Inflammatory macrophage treated with lipopolysaccharide for 1 hour (primary cell): Measurements from ENCODE around the gene STARD13.

Experiments
- DNase-seq, 2 donors: peaks; one replicate each; pipeline ENCODE4 v3.0.0-alpha.2; 2020 to 2022

Gene STARD13

DNA sequence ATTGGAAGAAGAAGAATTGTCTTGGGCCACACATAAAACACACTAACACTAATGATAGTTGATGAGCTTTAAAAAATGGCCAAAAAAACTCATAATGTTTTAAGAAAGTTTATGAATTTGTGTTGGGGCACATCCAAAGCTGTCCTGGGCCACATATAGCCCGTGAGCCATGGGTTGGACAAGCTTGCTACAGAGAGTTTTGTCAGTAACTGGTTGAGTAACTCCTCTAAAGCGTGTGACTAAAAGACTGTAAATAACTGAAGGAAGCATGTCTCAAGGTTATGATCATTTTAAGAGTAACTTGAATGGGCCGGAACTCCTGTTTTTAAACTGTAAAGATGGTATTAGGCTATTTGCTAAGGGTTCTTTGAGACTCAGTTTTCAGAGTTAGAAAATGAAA lies 151.3 kb downstream of the STARD13 start:
- DNase-seq: no peak

DNA sequence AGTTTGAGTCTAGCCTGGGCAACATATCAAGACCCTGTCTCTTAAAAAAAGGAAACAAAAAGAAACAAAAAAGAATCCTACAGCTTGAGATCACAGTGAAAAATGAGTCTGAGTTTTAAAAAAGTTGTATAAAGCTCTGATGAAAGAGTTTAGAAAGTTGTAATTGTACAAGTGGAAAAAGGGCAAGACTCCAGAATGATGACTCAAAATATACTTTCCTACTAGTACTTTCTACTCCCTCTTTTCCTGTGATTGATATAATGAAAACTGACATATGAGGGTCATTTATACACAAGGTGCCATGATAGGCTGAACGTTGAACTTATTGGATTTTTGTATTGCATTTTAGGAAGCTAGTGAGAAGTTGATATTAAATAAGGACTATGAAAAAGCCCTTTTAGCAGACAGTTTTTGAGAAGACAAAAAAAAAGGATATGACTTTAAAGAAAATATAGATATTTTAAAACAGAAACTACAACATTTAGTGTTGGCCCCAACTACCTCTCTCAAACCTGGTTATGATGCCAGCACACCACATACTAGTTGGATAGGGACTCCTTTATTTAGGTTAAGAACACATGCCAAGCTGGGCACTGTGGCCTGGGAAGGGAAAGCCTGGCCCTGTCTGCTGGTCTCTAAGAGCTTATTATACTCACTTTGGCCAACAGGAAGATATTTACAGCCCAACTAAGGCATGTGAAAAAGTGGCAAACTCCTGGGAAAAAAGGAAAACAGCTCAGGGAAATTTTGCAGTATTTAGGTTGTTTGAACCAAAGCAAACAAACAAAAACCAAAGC lies 152.7 kb downstream of the STARD13 start:
- no peak for DNase-seq

DNA sequence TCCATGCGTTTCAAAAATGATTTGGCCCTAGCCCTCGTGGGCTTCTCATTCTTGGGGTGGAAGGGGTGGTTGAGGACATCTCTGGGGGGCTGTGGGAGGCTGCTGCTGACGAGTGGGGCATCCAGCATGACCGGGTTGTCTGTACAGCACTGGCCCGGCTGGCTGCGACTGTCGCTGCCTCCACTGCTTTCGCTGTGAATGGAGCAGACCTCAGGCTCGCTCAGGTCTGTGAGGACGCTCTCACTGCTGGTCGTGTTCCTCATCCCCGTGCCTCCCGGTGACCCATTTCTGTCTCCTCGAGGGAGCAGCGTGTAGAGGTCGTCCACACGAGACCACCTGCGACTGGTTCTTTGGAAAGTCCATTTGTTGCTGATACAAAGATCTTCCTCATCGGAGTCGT lies 155.7 kb downstream of the STARD13 start:
- no peak for DNase-seq

DNA sequence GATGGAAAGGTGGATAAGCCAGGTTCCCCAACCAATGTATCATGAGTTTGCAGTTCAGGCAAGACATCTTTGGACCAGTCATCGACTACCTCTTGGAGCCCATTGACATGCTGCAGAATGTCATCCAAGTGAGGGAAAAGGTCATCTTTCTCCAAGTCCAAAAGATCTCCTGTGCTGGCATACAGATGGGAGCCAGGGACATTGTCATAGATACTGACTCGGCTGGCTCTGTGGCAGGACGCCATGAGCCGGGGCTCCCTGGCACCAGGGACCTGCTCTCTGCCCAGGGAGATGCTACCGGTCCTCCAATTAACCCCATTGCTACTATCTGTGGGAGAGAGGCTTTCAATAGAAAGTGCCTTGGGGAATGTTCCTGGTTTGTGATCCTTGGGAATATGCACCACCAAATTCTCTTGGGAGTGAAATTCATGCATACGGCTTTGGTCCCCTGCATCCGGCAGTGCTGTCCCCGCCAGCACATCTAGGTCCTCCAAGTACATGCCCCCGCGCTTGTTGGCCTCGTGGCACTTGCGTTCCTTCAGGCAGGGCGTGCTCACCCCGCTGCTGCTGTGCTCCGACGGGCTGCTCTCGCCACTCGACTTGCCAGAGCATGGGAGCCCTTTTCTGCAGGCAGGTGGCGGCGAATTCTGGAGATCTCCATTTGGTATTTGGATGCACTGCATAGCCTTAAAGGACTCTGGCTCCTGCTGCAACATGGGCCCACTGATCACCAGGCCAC lies 156.3 kb downstream of the STARD13 start:
- no peak for DNase-seq

DNA sequence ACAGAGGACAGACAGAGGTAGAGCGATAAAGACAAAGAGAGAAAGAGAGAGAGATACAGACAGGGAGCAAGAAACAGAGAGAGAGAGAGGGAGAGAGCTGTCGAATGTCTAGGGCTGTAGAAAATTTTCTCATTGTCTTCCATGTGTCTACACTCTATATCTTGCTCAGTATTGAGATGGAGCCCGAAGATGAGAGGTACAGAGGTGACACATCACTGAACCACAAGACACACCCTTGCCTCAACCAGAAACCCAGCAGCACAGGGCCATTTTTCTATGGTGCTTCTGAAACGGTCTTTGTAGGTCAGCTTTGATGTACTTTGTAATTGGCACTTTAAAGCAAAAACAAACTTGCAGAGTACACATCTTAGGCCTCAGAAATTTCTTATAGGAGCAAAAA lies 157.4 kb downstream of the STARD13 start:
- DNase-seq: no peak

DNA sequence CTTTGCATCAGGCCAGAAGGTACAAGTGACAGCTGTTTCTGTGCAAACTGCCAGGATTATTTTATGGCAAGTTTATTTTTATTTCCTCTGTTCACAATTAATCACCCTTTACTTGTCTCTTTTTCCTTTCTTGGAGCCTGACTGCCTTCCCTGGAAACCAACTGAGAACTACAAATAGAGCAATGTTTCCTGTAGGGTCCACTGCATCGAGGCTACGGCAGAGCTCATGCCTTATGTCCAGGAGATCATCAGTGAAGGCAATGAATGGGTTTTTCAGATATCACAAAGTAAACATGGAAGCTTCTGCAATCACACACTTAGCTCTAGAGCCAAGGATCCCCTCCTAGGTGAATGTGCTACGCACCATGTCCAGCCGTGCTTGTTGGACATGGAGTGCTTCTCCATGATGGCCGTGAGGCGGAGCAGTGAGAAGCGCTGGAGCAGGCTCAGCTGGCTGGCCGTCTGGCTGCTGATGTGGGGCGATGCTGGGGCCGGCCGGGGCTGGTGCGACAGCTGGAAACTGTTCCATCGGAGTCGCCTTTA lies 158.5 kb downstream of the STARD13 start:
- DNase-seq: no peak

DNA sequence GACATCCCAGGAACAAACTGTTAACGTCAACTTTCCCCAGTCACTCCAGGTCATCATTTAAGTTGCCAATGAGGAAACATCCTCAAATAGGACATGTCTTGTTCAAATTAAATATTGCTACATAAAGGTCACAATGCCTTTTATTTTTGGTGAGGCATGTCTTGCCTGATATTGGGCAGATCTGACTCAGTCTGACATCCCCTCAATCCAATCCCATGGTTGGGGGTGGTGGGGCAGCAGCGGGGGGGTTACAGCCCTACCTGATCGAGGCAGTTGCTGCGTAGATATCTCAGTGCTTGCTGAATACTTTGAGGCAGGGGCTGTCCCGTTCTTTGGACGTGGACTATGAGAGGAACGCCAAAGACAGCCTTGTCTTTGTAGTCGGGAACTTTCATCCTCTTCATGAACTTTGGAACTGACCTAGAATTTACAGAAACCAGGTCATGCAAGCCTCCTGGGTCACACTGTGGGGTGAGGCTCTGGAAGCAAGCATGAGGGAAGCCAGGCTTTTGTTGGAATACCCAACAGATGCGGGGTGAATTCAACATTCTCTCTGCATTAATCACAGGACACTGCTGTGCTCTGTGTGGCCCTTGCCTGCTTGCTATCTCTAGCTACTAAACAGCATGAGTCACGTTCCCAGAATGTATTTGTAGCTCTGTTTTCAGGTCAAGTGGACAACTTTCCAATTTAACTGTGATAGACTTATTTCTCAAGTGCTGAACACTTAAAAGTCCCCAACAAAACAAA lies 159.6 kb downstream of the STARD13 start:
- DNase-seq: no peak

DNA sequence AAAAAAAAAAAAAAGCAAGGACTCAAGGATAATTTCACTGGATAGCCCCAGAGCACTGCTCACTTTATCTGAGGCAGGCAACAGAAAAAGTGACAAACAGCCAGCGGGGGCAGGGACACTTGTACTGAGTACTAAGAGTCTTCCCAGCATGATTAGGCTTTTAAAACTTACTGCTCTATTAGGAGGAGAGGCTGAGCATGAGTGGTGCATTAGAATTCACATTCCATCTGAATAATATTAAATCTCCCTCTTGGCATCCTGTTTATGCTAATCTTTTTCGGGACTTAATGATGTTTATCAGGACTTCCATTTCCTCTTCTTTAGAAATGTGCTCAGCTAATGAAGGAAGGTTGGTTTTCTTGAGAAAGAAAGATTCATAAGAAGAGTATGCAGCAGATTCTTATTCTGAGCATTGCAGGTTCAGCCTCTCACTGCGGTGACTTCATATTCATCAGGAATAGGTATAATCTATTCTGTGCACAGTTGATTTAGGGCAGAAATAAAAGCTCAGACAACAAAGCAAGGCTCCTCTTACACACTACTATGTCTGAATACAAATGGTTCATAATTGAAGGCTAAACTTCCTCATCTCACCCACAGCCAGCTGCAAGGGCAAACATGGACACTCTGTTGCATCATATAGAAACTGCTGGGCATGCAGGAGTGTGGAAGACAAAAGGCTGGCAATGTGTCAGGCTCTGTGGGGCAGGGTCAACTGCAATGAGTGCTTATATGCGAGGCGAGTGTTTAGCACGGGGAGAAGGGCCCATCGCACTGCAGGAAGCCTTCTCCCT lies 162.3 kb downstream of the STARD13 start:
- peak; percentile 68 to 80 for DNase-seq

DNA sequence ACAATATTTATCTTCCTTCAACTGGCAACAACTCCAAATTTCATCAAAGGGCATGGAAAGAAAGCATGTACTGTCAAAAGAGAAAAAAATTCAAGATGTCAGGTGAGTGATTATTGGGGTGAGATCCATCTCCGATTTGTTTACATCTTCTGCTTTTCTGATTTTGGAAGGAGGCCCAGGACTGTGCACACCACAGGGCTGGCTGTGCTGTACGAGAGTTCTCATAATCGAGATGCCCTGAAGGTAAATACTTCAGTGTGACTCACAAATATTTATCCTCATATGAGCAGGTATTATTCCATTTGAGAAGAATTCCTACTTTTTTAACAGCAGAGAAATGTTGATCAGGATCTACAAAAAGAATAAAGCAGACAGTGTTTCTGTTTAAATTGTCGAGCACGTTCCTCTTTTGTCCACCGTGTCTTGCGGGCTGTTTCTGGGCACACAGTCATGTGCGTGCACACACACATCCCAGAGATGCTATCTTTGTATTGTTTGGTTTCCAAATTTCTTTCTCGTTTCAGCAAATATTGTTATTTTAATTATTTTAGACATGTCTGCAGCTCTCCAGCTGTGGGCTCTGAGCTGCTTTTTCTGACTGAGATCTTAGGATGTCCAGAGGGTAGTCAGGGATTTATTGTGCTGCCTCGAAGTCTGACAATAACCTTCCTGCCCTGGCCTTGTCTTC lies 165.6 kb downstream of the STARD13 start:
- DNase-seq: no peak

DNA sequence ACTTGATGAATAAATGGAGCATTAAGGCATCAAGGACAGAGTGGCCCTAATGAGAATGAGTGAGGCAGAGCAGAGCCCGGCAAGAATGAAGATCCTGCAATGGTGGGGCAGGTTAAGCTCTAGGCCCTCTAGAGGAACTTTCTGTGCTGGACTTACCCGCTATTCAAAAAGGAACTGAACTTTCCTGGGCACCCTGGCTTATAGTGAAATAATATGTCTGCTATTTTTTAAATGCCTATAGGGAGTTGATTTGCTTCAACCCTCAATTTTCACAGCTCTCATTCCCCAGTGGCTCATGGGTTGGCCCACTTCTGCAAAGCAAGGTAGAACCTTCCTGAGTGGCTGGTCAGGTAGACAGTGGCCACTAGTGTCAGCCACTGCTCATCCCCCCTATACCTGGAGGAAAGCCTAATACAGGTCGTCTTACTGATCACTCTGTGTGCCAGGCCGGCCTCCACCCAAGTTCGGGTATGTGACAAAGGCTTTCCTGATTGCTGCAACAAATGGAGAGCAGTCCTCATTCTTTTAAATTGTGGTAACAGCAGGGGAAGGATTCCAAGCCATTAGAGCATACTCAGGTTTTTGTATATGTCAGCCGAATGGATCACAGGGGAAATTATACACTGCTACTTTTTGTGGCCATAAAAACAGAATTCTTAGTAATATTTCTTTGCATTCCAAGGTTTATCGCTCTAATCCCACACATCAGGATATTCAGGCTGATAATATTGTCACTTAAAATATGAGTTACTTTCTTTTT lies 166.4 kb downstream of the STARD13 start:
- DNase-seq: no peak

DNA sequence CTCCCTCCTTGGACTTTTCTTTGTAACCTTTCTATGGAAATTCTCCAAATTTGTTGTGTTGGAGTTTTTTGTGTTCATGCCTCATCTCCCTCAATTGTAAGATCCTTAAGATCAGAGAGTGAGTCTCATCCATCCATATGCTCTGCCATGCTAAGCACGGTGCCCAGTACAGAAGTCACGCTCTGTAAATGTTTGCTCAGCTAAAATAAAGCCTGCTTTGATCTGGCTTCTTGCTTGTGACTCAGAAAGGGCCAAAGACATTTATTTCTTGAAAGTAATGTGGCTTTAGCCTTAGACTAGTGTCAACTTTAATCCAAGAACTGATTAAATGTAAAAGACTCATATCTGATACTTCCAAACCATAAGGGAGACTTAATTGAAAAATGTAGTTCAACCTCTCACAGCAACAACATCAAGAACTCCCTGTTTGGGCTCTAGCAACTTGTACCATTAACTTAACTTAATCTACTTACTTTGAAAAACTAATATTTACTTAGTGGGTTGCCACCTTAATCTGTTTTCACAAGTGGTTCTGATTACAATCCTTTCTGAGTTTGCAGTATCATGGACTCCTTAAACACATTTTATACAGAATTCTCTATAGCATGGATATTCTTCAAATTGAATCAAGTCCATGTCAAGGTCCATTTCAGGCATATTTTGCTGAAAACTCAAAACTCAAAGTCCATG lies 169.1 kb downstream of the STARD13 start:
- no peak for DNase-seq

DNA sequence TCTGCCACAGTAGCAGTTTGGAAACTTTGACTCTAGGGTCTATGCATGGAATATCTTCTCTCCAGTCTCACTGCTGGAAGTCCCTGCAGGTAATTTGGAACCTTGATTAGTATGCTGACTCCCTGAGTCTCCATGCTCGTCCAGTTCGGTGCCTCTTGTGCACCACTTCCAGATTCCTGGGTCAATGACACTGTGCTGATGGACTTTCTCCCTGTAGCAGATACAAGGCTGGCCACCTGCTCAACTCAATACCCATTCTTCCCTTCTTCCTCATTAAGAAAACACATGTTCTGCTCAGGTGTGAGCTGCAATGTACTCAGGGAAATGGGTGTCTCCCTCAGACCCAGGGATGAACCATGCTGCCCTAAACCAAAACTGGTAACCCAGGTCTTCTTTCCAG lies 170.3 kb downstream of the STARD13 start:
- DNase-seq: no peak

DNA sequence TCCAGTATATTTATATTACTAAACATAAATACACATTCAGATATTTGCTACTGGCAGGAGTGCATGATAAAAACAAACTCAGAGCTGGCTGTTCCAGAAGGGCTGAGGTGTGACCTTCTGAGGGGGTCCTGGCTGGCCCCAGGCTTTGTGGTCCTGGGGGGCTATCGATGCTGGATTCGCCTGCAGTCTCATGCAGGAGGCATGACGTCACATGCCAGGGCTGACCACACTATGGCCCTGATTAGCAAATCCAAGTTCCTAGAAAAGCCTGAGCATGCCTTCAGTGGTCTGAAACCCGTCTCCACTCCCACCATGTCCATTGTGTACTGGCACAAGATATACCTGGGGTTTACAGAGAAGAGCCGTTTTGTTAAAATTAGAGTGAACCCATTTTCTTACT lies 171.4 kb downstream of the STARD13 start:
- DNase-seq: no peak

DNA sequence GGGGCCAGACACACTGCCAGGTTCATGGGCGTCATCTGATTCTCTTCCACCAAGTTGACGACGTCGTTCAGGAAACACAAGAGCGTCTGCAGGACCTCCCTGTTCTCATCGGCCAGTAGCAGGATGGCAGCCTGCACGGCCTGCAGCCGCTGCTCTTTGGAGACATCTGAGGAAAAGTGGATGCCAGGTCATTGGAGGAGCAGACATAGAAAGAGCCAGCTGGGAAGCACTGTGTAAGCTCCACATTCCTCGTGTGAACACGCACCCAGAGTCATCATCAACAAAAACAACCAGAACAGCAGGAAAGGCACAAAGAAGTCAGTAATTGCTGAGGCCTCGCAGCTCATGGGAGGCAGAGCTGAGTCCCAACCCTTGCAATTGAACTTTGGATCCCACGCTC lies 172.8 kb downstream of the STARD13 start:
- DNase-seq: no peak

DNA sequence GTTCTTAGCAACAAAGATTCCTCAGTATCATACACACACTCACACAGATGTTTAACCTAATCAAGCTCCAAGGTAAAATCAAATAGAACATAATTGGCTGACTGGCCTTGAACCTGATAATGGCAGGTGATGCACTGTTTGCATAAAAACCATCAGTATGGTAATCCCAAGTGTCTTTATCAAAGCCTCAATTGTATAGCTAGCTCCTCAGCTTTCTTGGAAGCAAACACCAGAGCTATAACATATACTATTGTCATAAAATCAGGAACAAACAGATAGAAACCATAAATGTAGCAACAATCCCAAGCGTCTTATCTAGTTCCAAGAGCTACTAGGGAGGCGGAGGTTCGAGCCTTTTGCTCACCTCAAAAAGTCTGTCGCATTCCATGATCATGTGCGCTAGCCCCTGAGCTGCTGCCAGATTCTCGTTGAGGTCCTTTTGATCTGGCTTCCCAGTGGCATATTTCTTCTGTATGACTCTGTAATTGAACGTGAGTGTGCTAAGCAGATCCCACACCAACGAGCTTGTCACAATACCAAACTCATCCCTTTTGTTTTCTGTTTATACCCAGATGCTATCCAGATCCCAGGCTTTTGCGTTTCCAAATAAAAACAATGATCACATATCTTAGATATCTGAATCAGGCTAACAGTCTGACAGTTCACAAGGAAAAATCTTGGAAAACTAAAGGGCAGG lies 174.0 kb downstream of the STARD13 start:
- DNase-seq: no peak

DNA sequence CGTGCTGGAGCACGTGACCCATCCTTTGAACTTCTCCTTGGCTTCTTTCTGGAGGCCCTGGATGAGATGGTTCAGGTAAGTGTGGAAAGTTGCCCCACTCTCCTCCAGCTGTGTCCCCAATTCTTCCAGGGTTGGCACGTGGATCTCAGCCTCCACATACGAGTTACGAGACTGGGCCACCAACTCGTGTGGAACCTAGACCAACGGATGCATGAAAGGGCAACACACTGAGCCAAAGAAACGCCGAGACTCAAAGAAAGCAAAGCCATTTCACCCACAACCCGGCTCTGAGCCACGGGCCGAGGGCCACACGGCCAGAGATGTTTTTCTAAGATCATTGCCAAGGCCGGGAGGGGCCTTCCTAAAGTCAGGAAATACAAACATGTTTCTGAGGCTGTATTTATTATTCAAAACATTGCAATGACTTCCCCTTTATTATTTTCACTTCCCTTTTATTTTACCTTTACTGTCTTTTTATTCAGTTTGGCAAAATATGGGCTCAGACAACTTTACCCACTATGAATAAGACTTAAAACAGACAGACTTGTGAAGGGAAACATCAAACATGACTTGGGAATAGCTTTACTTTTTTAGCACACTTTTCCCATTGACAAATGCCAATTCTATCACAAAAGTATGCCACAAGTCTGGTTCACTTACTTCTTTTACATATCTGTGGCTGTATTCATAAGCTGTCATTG lies 174.7 kb downstream of the STARD13 start:
- DNase-seq: peak; percentile 24 to 27

DNA sequence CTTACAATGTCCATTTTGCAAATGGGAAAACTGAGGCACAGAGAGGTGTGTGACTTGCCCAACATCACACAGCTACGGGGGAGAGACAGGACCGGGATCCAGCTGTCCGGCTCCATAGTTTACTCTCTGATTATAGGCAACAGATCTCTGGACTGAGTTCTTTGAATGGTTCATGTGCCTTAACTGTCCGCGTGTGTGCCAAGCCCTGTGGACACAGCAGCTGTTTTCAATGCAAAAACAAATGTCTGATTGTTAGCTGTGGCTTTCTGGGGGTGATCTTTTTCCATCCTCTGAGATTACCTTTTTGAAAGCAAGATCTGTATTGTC lies 175.2 kb downstream of the STARD13 start:
- DNase-seq: no peak

DNA sequence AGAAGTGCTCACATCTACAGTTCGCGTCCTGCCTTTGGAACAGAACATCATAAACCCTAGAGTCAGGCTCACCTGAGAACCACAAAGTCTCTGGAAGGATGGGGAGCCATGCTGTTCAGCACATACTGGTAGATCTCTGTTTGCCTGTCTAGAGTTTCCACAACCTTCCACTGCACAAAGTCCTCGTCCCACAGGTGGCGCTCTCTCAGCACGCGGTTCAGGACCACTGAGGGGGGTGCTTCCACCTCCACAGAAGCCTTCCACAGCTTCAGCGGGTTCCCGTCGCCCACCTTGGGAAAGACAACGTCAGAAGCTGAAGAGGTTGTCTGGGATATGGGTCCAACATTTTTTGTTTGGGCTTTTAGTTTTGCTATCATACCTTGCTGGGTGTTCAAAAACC lies 175.8 kb downstream of the STARD13 start:
- no peak for DNase-seq

DNA sequence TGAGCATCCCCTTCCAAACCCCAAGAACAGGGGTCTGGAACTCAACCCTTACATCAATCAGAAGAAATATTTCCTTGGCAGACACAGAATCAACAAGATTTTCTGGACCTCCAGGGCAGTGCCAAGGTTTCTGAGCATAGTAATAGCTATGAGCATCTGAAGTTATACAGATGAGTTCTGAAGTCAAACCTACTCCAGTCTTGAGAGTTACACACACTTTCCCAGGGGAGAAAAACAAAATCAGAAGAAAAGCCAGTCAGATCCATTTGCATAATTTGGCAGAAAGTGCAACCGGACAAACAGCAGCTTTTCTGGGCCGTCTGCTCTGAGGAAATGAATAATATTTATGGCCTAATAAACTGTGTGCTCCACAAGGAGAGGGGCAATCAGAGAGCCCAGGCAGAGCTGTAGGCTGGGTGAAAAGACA lies 176.3 kb downstream of the STARD13 start:
- no peak for DNase-seq
